ENCODE results near the gene EVA1A.

GRCh38 chr2:75454241-75454620, 106.5 kb downstream of the EVA1A start:
- no peak for TF ChIP-seq CTCF (conservative IDR thresholded peaks at IDR 0.05)
- no peak for TF ChIP-seq EZH2 (IDR thresholded peaks at IDR 0.05; ENCODE audit: low read depth)
